ENCODE measurements around the gene ASMT.

ASMT gene

GRCh38 chrX:1593286-1594271, 21.3 kb upstream of the ASMT start:
- TF ChIP-seq, protein P1, sequence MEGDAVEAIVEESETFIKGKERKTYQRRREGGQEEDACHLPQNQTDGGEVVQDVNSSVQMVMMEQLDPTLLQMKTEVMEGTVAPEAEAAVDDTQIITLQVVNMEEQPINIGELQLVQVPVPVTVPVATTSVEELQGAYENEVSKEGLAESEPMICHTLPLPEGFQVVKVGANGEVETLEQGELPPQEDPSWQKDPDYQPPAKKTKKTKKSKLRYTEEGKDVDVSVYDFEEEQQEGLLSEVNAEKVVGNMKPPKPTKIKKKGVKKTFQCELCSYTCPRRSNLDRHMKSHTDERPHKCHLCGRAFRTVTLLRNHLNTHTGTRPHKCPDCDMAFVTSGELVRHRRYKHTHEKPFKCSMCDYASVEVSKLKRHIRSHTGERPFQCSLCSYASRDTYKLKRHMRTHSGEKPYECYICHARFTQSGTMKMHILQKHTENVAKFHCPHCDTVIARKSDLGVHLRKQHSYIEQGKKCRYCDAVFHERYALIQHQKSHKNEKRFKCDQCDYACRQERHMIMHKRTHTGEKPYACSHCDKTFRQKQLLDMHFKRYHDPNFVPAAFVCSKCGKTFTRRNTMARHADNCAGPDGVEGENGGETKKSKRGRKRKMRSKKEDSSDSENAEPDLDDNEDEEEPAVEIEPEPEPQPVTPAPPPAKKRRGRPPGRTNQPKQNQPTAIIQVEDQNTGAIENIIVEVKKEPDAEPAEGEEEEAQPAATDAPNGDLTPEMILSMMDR (IDR thresholded peaks at IDR 0.05; ENCODE audit: extremely low read depth, missing control alignments), result no peak
- DNase-seq (ENCODE audit: low spot score), result no peak

DNA sequence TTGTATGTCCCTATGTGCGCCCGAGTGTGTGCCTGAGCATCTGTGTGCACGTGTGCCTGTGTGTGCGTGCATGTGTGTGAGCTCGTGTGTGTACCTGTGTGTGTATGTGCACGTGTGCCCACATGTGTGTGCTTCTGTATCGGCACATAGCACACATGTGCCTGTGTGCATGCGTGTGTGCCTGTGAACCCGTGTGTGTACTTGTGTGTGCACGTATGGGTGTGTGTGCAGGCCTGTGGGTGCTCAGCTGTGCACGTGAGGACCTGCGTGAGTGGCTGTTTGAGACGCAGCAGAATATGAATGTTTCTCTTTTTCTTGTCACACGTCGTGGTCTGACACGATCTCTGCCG, 19.2 kb upstream of the ASMT start:
- DNase-seq (ENCODE audit: low spot score), result no peak
- TF ChIP-seq, protein P1 (IDR thresholded peaks at IDR 0.05; ENCODE audit: extremely low read depth, missing control alignments), result no peak

DNA sequence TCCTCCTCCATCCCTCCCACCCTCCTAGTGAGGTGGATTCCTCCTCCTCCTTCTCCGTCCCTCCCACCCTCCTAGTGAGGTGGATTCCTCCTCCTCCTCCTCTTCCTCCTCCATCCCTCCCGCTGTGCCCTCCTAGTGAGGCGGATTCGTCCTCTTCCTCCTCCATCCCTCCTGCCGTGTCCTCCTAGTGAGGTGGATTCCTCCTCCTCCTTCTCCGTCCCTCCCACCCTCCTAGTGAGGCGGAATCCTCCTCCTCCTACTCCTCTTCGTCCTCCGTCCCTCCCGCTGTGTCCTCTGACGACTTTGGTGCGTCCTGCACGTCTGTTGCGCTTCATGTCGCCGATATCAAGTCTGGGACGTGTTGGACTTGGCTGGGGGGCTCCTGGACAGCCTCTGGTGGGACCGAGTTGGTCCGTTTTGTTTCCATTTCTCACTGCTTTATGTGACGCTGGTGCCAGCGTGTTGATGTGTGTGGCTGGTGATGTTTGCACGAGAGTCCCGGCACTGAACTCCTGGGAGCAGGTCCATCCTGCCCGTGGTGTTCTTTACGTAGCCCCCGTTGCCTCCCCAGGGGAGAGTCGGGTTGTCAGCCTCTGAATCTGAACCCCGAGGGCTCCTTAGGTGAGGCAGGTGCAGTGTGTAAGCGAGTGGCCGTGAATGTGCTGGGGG, 18.0 kb upstream of the ASMT start:
- DNase-seq (ENCODE audit: low spot score), result no peak
- TF ChIP-seq, protein P1 (IDR thresholded peaks at IDR 0.05; ENCODE audit: extremely low read depth, missing control alignments), result no peak

DNA sequence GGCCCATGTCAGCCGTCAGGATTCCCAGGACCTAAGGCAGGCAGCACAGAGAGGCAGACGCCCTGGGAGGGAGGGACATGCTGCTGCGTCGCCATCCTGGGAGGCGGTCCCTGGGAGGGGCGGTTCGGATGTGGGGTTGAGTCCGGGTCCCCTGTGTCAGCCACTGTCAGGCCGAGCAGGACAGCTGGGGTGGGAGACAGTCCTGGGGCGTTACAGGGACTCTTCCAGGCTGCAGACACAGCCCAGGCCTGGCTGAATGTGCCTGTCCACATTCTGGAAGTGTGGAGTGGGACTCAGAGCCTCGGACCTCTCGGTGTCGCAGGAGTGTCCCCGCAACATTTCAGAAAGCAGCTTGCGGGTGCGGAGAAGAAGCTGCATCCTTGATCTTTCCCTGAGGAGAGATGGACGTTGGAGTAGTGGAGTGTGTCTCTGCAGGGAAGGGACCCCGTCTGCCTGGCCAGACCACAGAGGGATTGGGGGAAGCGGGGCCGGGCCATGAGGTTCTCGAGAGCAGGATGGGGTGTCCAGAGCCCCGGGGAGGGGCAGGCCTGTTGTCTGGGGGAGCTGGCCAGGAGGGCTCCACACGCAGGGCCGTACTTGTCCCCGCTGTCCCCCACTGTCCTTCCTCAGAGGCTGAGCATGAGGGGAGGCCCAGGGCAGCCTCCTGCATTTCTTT, 17.4 kb upstream of the ASMT start:
- DNase-seq (ENCODE audit: low spot score), result peak; percentile 27
- TF ChIP-seq, protein P1 (IDR thresholded peaks at IDR 0.05; ENCODE audit: extremely low read depth, missing control alignments), result no peak

- TF ChIP-seq, protein P1 (IDR thresholded peaks at IDR 0.05; ENCODE audit: extremely low read depth, missing control alignments), result no peak
- DNase-seq (ENCODE audit: low spot score), result peak; percentile 28
Measured at GRCh38 chrX:1598021-1598875, 16.6 kb upstream of the ASMT start.

- TF ChIP-seq, protein P1 (IDR thresholded peaks at IDR 0.05; ENCODE audit: extremely low read depth, missing control alignments), result no peak
- peak; percentile 26 for DNase-seq (ENCODE audit: low spot score)
Measured at GRCh38 chrX:1598876-1599790, 15.7 kb upstream of the ASMT start.
